Liver (tissue), 9 donors: ENCODE data around the gene AGPAT3. TPM values are rescaled to one million over a fixed set of nuclear protein-coding genes. Genes with fewer than 3 reads are reported as not detected.

Source experiments
- DNase-seq: peaks from one replicate; pipeline ENCODE4 v3.0.0-alpha.2; 2017; ENCODE audit warnings: low spot score
- H3K27ac ChIP-seq, 2 donors: one replicate each; pipeline ENCODE4 v1.7.0; 2013; ENCODE audit warnings: inconsistent platforms in 2 of 2, low read length in 2 of 2, control low read depth in 1 of 2, low read depth in 1 of 2, mild to moderate bottlenecking in 1 of 2
- H3K27me3 ChIP-seq, 4 donors: one replicate each; pipeline versions ENCODE4 v1.6.1 to v1.7.0; 2013; ENCODE audit warnings: low read length in 3 of 4, inconsistent platforms in 1 of 4, mild to moderate bottlenecking in 1 of 4, moderate library complexity in 1 of 4; ENCODE audit not compliant: control insufficient read depth in 4 of 4, insufficient read depth in 4 of 4
- H3K36me3 ChIP-seq, 4 donors: one replicate each; pipeline versions ENCODE4 v1.6.1 to v1.7.0; 2013; ENCODE audit warnings: low read length in 3 of 4, mild to moderate bottlenecking in 3 of 4, low read depth in 1 of 4, moderate library complexity in 1 of 4; ENCODE audit not compliant: control insufficient read depth in 4 of 4, insufficient read depth in 3 of 4
- H3K4me1 ChIP-seq, 4 donors: one replicate each; pipeline versions ENCODE4 v1.6.1 to v1.7.0; 2013; ENCODE audit warnings: low read length in 3 of 4, mild to moderate bottlenecking in 3 of 4, moderate library complexity in 1 of 4; ENCODE audit not compliant: control insufficient read depth in 4 of 4, insufficient read depth in 4 of 4
- H3K4me3 ChIP-seq, 3 donors: one replicate each; pipeline versions ENCODE4 v1.6.1 to v1.7.0; 2013; ENCODE audit warnings: low read length in 3 of 3, control low read depth in 1 of 3, low read depth in 1 of 3, mild to moderate bottlenecking in 1 of 3
- H3K9ac ChIP-seq, 2 donors: one replicate each; pipeline ENCODE4 v1.7.0; 2013; ENCODE audit warnings: low read length in 2 of 2, mild to moderate bottlenecking in 2 of 2, moderate library complexity in 2 of 2, control low read depth in 1 of 2, low read depth in 1 of 2
- H3K9me3 ChIP-seq, 4 donors: one replicate each; pipeline versions ENCODE4 v1.6.1 to v1.7.0; 2013; ENCODE audit warnings: low read length in 3 of 4; ENCODE audit not compliant: control insufficient read depth in 4 of 4
- ATF3 ChIP-seq: IDR thresholded peaks from 2 replicates; pipeline ENCODE4 v1.6.1; 2016; ENCODE audit warnings: antibody characterized with exemption
- CTCF ChIP-seq: fragments of 150-350 bp; IDR thresholded peaks from 2 replicates; pipeline ENCODE4 v1.5.1; 2017; ENCODE audit warnings: improper control_type of control experiment, low read depth, low read length; ENCODE audit not compliant: missing input control
- FOXA1 ChIP-seq: IDR thresholded peaks from 2 replicates; pipeline ENCODE4 v1.6.1; 2016; ENCODE audit warnings: antibody characterized with exemption
- FOXA2 ChIP-seq: IDR thresholded peaks from 2 replicates; pipeline ENCODE4 v1.6.1; 2016; ENCODE audit warnings: antibody characterized with exemption
- GABPA ChIP-seq, 2 donors: IDR thresholded peaks in 1 of 2; conservative IDR thresholded peaks in 1 of 2; 2 replicates each; pipeline ENCODE4 v1.6.1; 2016; ENCODE audit warnings: antibody characterized with exemption in 2 of 2, mild to moderate bottlenecking in 1 of 2, moderate library complexity in 1 of 2
- HNF4A ChIP-seq, 2 donors: conservative IDR thresholded peaks; 2 replicates each; pipeline ENCODE4 v1.6.1; 2016; ENCODE audit warnings: antibody characterized with exemption in 2 of 2, mild to moderate bottlenecking in 2 of 2
- HNF4G ChIP-seq: IDR thresholded peaks from 2 replicates; pipeline ENCODE4 v1.6.1; 2016; ENCODE audit warnings: antibody characterized with exemption
- JUND ChIP-seq, 2 donors: IDR thresholded peaks; 2 replicates each; pipeline ENCODE4 v1.6.1; 2016; ENCODE audit warnings: antibody characterized with exemption in 2 of 2
- NR2F2 ChIP-seq: IDR thresholded peaks from 2 replicates; pipeline ENCODE4 v1.6.1; 2016; ENCODE audit warnings: antibody characterized with exemption
- RAD21 ChIP-seq, 2 donors: IDR thresholded peaks; 2 replicates each; pipeline ENCODE4 v1.6.1; 2016; ENCODE audit warnings: antibody characterized with exemption in 2 of 2, mild to moderate bottlenecking in 2 of 2
- REST ChIP-seq: IDR thresholded peaks from 2 replicates; pipeline ENCODE4 v1.6.1; 2016; ENCODE audit warnings: antibody characterized with exemption, mild to moderate bottlenecking
- RXRA ChIP-seq, 2 donors: IDR thresholded peaks; 2 replicates each; pipeline ENCODE4 v1.6.1; 2017 to 2018; ENCODE audit warnings: antibody characterized with exemption in 2 of 2, mild to moderate bottlenecking in 1 of 2
- SP1 ChIP-seq: IDR thresholded peaks from 2 replicates; pipeline ENCODE4 v1.6.1; 2018; ENCODE audit warnings: antibody characterized with exemption, mild to moderate bottlenecking
- TAF1 ChIP-seq: conservative IDR thresholded peaks from 2 replicates; pipeline ENCODE4 v1.6.1; 2016; ENCODE audit warnings: antibody characterized with exemption, mild to moderate bottlenecking
- ZBTB33 ChIP-seq: IDR thresholded peaks from 2 replicates; pipeline ENCODE4 v1.6.1; 2016; ENCODE audit warnings: antibody characterized with exemption
- WGBS: extraction: QIAGEN DNeasy Blood & Tissue Kit; methylation state at CpG from one replicate; pipeline ENCODE4 v1.1.7; 2013; 5-methylcytosine and 5-hydroxymethylcytosine counted together
- polyA plus RNA-seq, 2 donors: library from polyadenylated mRNA; stranded (reverse) in 1 of 2; unstranded in 1 of 2; fragments of 200-250 nt in 1 of 2; fragments of >200 nt in 1 of 2; fragmentation: Nextera tagmentation in 1 of 2; extraction: Ambion mirVana in 1 of 2; gene quantifications; one replicate each; pipeline versions ENCODE4 v1.2.1 to v1.2.3, GENCODE V29; 2013 to 2015
- total RNA-seq, 2 donors: library from RNA; depleted of rRNA; stranded (reverse); fragments of >200 nt; gene quantifications; one replicate each; pipeline ENCODE4 v1.2.3, GENCODE V29; 2014
- donor health status: healthy.
- donor health status: healthy.
- donor health status: healthy.
- donor health status: healthy.
- donor health status: healthy.

AGPAT3 gene
- total and polyA plus RNA-seq, 4 donors = 32.3 to 148 (median 59.8) TPM

GRCh38 chr21:43997766-43998742 lies 133.0 kb downstream of the AGPAT3 start:
- H3K27me3 ChIP-seq = no peaks in the 10 kb centered on the region
- no peak for DNase-seq
- H3K9me3 ChIP-seq = no peaks in the 10 kb centered on the region
- no peak overlapping the region for H3K4me3 ChIP-seq
- no peak overlapping the region for H3K9ac ChIP-seq
- WGBS = 95% methylated on average over 5 of the region's 5 CpGs
- H3K4me1 ChIP-seq = no peaks in the 10 kb centered on the region
- H3K36me3 ChIP-seq = no peaks in the 10 kb centered on the region
- H3K27ac ChIP-seq = no peak overlapping the region
- TF ChIP-seq GABPA (IDR thresholded peaks at IDR 0.05 in 1 of 2, conservative IDR thresholded peaks at IDR 0.05 in 1 of 2) = no peak
- no peak for TF ChIP-seq ATF3
- no peak for TF ChIP-seq SP1
- TF ChIP-seq HNF4G = no peak
- no peak for TF ChIP-seq RXRA (IDR thresholded peaks at IDR 0.05)
- no peak for TF ChIP-seq FOXA2
- TF ChIP-seq NR2F2 = no peak
- no peak for TF ChIP-seq CTCF
- TF ChIP-seq JUND (IDR thresholded peaks at IDR 0.05) = no peak
- TF ChIP-seq FOXA1 = no peak
- TF ChIP-seq REST = no peak
- no peak for TF ChIP-seq HNF4A (conservative IDR thresholded peaks at IDR 0.05)
- TF ChIP-seq RAD21 (IDR thresholded peaks at IDR 0.05) = no peak
- no peak for TF ChIP-seq ZBTB33
- no peak for TF ChIP-seq TAF1
